ENCODE measurements around the gene CXXC1. TPM values are rescaled to one million over a fixed set of nuclear protein-coding genes. Genes with fewer than 3 reads are reported as not detected.

The CXXC1 gene
- polyA plus RNA-seq, 3 donors = 30.9 to 227 (median 33.4) TPM

DNA sequence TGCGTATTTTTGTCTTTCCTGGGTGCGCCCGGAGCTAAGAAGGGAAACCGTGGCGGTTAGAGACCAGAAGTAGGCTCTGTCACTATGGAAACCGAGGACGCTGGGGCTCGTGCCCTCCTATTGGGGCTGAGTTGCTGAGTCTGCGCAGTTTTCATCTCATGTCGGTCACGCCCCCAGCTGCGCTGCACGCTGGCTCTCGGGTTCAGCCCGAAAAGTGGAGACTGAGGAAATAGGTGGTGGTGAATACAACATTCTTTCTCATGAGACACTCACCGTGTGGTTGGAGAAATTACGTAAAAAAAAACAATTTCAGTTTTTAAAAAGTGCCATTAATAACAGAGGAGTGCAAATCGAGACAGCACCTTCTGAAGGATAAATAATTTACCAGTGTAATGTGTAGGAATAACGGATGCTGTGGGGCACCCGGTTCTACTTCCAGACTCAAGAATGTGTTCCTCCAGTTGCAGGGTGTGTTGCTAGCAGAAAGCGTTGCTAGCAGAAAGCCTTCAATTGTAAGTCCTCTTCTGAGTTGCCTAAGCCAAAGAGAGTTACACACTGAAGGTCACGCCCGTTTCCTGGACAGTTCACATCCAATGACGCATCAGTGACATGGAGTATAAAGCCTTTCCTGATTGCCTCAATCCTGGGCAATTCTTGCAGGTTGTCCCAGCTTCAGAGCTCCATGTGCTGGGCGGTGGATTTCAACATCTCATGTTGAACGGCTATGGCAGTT is 20.4 kb upstream of the CXXC1 start:
- H2AFZ ChIP-seq (ENCODE audit: insufficient read depth, low read depth, low read length, poor library complexity, severe bottlenecking) = peak overlapping the region; percentile 88
- H3K27ac ChIP-seq (ENCODE audit: low read depth in 1 of 2, low read length in 2 of 2) = peak overlapping the region; percentile 83 to 88
- under 1% methylated on average over 15 of the region's 26 CpGs for WGBS (ENCODE audit: insufficient coverage)
- H3K79me2 ChIP-seq (ENCODE audit: insufficient read depth, low read length) = no peaks in the 10 kb centered on the region
- H3K4me1 ChIP-seq (ENCODE audit: control insufficient read depth in 1 of 2, insufficient read depth in 2 of 2, low read length in 2 of 2) = peaks cover 24 to 34% of the 10 kb centered on the region in 2 donors
- Mint-ChIP-seq H3K36me3 (peaks cover 0 to 4% of the 10 kb centered on the region in 2 donors), H3K4me1 (peaks cover 30% of the 10 kb centered on the region), H3K27me3 (ENCODE audit: low read depth in 3 of 3) (peaks cover 2 to 13% (median 9%) of the 10 kb centered on the region in 3 donors), H3K4me3 (peak overlapping the region; percentile 87 to 96), H3K9me3 (peaks cover 0 to 13% (median 11%) of the 10 kb centered on the region in 7 donors), H3K27ac (peak overlapping the region; percentile 97 to 100 (median 100))
- H3K9me3 ChIP-seq (replicated peaks in 1 of 2; ENCODE audit: control insufficient read depth in 1 of 2, insufficient read depth in 1 of 2, low read length in 2 of 2) = peaks cover 3 to 7% of the 10 kb centered on the region in 2 donors
- intact Hi-C loops (cut with micrococcal nuclease) = loop anchor here in 1 of 2 donors (5.0 kb wide), 1 partner anchor 41 kb away; the partner anchor contains the start of gene CFAP53
- H3K27me3 ChIP-seq (ENCODE audit: control insufficient read depth in 2 of 2, insufficient read depth in 2 of 2, low read length in 2 of 2) = peaks cover 0 to 2% of the 10 kb centered on the region in 2 donors
- H3K36me3 ChIP-seq (replicated peaks in 1 of 2; ENCODE audit: control insufficient read depth in 1 of 2, insufficient read depth in 2 of 2, low read length in 2 of 2) = no peaks in the 10 kb centered on the region
- peak overlapping the region; percentile 35 to 80 (median 43) for H3K4me3 ChIP-seq (replicated peaks in 1 of 3; ENCODE audit: low read depth in 2 of 3, low read length in 3 of 3)
- H3K4me2 ChIP-seq (replicated peaks; ENCODE audit: extremely low read depth, low read length, poor library complexity, severe bottlenecking) = peak overlapping the region; percentile 92
- peak overlapping the region; percentile 23 for H3K9ac ChIP-seq (ENCODE audit: insufficient read depth, low read length, poor library complexity, severe bottlenecking)
- no peaks in the 10 kb centered on the region for H4K20me1 ChIP-seq (ENCODE audit: insufficient read depth, low read length)
- DNase-seq = peak; percentile 98 to 100 (median 100)
- TF ChIP-seq, protein P1, sequence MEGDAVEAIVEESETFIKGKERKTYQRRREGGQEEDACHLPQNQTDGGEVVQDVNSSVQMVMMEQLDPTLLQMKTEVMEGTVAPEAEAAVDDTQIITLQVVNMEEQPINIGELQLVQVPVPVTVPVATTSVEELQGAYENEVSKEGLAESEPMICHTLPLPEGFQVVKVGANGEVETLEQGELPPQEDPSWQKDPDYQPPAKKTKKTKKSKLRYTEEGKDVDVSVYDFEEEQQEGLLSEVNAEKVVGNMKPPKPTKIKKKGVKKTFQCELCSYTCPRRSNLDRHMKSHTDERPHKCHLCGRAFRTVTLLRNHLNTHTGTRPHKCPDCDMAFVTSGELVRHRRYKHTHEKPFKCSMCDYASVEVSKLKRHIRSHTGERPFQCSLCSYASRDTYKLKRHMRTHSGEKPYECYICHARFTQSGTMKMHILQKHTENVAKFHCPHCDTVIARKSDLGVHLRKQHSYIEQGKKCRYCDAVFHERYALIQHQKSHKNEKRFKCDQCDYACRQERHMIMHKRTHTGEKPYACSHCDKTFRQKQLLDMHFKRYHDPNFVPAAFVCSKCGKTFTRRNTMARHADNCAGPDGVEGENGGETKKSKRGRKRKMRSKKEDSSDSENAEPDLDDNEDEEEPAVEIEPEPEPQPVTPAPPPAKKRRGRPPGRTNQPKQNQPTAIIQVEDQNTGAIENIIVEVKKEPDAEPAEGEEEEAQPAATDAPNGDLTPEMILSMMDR (IDR thresholded peaks at IDR 0.05) = no peak

DNA sequence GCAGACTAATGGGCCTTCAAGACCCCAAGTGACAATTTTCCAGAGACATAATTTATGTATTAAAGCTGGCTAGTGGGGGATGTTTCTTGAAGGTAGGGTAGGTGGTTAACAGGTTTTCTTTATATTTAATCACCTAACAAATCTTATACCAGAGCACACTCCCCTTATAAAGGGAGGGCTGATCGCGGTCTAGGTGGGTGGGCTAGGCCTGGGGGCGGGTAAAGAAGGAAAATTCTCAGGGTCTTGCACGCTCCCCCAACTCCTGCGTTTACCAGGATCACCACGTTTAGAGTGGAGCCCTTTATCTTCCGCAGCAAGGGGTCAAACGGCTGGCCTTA is 19.9 kb upstream of the CXXC1 start:
- Histone ChIP-seq H3K79me2 (ENCODE audit: insufficient read depth, low read length) (no peaks in the 10 kb centered on the region), H3K36me3 (replicated peaks in 1 of 2; ENCODE audit: control insufficient read depth in 1 of 2, insufficient read depth in 2 of 2, low read length in 2 of 2) (no peaks in the 10 kb centered on the region), H3K4me3 (replicated peaks in 1 of 3; ENCODE audit: low read depth in 2 of 3, low read length in 3 of 3) (peak overlapping the region; percentile 35 to 80 (median 43)), H3K4me1 (ENCODE audit: control insufficient read depth in 1 of 2, insufficient read depth in 2 of 2, low read length in 2 of 2) (peaks cover 24 to 34% of the 10 kb centered on the region in 2 donors), H3K27me3 (ENCODE audit: control insufficient read depth in 2 of 2, insufficient read depth in 2 of 2, low read length in 2 of 2) (peaks cover 0 to 7% of the 10 kb centered on the region in 2 donors), H4K20me1 (ENCODE audit: insufficient read depth, low read length) (no peaks in the 10 kb centered on the region), H2AFZ (ENCODE audit: insufficient read depth, low read depth, low read length, poor library complexity, severe bottlenecking) (peak overlapping the region; percentile 88), H3K4me2 (replicated peaks; ENCODE audit: extremely low read depth, low read length, poor library complexity, severe bottlenecking) (peak overlapping the region; percentile 92), H3K27ac (ENCODE audit: low read depth in 1 of 2, low read length in 2 of 2) (peak overlapping the region; percentile 83 to 88), H3K9me3 (replicated peaks in 1 of 2; ENCODE audit: control insufficient read depth in 1 of 2, insufficient read depth in 1 of 2, low read length in 2 of 2) (peaks cover 3 to 7% of the 10 kb centered on the region in 2 donors), H3K9ac (ENCODE audit: insufficient read depth, low read length, poor library complexity, severe bottlenecking) (peak overlapping the region; percentile 23)
- H3K4me3 Mint-ChIP-seq = peak overlapping the region; percentile 87 to 96
- H3K27me3 Mint-ChIP-seq (ENCODE audit: low read depth in 3 of 3) = peaks cover 2 to 13% (median 9%) of the 10 kb centered on the region in 3 donors
- intact Hi-C loops (cut with micrococcal nuclease) = loop anchor here in 1 of 2 donors (5.0 kb wide), 1 partner anchor 40 kb away; the partner anchor contains the start of gene CFAP53
- peaks cover 0 to 4% of the 10 kb centered on the region in 2 donors for H3K36me3 Mint-ChIP-seq
- H3K4me1 Mint-ChIP-seq = peaks cover 30% of the 10 kb centered on the region
- no peak for DNase-seq
- TF ChIP-seq, protein P1 (IDR thresholded peaks at IDR 0.05) = no peak
- H3K27ac Mint-ChIP-seq = peak overlapping the region; percentile 97 to 100 (median 100)
- peaks cover 0 to 13% (median 11%) of the 10 kb centered on the region in 7 donors for H3K9me3 Mint-ChIP-seq
- 0% methylated on average over 6 of the region's 8 CpGs for WGBS (ENCODE audit: insufficient coverage)

Measured in CD14-positive monocyte (primary cell).